DMS79 (cell line): Measurements from ENCODE around the gene KRT86.
A peak's percentile ranks its signal among the peaks of the same experiment; 100 is the strongest.
"Not testable (repeated sequence)": the region's sequence is repeated elsewhere in the genome, so short reads cannot be mapped to it uniquely, and the experiment has no call there.

Source experiments
- DNase-seq: peaks from one replicate; lab custom pipeline; 2025; lab: John Stamatoyannopoulos, UW

Gene KRT86

GRCh38 chr12:52238916-52239646, 35.4 kb upstream of the KRT86 start:
- DNase-seq = no peak

GRCh38 chr12:52239767-52240166, 34.7 kb upstream of the KRT86 start:
- DNase-seq = no peak

DNA sequence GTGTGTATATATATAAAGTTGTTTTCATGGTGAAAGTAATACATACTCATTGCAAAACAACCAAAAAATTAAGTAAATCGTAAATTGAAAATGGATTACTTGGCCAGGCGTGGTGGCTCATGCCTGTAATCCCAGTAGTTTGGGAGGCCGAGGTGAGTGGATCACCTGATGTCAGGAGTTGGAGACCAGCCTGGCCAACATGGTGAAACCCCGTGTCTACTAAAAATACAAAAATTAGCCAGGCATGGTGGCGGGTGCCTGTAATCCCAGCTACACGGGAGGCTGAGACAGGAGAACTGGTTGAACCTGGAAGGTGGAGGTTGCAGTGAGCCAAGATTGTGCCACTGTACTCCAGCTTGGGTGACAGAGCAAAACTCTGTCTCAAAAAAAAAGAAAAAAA, 34.2 kb upstream of the KRT86 start:
- not testable (repeated sequence) for DNase-seq

GRCh38 chr12:52241205-52241842, 33.1 kb upstream of the KRT86 start:
- DNase-seq = no peak

- no peak for DNase-seq
Observed at GRCh38 chr12:52242442-52243258, 31.8 kb upstream of the KRT86 start.

DNA sequence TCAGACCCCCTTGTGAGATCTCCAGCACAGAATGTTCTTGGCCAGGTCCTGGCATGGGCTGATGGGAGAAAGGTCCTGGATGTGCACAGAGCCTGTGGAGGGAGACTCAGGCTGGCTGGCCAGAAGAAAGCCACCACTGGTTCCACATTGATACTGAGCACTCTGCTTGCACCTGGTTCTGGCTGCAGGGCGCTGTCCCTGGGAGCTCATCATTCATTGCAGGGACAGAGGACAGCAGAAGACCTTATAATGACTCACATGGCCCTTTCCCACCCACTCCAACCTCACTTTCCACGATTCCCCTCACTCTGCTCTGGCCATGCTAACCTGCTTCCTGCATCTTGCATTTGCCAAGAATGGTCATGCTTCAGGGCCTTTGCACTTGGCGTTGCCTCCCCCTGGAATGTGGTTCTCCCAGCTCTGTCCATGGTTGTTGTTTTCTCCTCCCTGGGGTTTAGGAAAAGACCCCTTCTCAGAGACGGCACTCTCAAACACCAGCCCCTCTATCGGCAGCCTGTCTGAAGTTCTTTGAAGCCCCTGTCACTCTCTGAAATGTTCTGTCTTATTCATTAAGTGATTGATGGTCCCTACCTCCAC, 31.1 kb upstream of the KRT86 start:
- DNase-seq = peak; percentile 66

GRCh38 chr12:52243856-52244614, 30.4 kb upstream of the KRT86 start:
- peak; percentile 47 for DNase-seq

DNA sequence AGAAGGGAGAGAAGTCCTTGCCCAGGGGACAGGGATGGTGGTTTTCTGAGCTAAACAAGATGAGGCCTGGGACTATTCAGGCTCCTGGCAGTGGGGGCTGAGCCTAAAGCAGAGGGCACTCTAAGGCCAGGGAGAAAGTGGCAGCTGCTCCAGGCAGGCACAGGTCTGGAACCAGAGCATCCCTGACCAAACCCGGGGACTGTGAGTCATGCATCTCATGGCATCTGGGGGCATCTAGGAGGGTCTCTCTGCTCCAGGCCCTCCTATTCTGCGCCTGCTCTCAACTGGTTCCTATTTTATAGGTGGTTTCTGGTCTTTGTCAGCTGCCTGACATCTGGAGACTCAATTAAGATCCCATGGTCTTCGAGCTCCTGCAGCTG, 29.8 kb upstream of the KRT86 start:
- no peak for DNase-seq

DNA sequence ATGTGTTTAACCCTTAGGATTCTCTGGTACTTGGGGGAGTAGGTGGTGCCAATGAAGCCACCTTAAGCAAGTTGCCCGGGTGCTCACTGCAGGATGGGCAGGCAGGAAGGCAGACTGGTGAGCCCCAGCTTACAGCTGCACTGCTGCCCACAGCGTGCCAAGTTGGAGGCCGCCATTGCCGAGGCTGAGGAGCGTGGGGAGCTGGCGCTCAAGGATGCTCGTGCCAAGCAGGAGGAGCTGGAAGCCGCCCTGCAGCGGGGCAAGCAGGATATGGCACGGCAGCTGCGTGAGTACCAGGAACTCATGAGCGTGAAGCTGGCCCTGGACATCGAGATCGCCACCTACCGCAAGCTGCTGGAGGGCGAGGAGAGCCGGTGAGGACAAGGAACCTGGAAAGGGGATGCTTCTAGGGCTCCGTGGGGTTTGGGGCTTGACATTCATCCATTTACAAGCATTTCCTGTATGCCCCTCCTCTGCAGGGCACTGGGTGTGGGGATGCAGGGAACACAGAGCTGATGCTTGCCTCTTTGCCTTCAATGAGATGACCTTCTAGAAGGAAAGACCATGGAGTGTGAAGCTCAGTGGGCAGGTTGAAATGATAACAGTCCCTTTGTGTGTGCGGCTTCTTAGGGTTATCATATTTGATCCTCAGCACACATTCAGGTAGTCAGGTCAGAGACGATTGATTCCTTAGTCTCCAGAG, 29.0 kb upstream of the KRT86 start:
- DNase-seq = no peak

DNA sequence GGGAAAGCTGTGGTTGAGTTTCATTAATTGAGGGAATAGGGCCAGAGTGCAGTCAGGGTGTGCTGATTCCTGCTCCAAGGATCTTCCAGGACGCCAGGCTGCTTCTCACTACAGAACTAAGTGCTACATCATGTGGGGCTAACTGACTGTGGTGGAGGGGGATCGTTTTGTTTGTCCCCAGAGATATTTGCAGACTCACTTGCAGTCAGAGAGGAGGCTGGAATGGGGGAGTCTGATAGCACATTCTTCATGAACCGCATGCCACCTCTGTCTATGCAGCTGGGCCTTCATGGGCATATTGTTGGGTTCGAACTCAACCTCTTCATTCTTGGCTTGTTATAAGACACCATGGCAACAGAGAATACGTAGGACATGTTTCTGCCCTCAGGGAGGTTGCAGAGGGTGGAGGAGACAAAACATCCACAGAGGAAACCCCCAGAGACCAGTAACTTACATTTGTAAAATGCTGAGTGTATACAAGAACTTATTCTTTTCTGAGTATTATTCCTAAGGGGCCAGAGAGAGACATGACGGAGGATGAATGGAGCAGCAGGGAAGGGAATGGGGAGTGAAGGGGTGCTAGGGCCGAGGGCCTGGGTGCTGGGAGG, 28.4 kb upstream of the KRT86 start:
- no peak for DNase-seq

DNA sequence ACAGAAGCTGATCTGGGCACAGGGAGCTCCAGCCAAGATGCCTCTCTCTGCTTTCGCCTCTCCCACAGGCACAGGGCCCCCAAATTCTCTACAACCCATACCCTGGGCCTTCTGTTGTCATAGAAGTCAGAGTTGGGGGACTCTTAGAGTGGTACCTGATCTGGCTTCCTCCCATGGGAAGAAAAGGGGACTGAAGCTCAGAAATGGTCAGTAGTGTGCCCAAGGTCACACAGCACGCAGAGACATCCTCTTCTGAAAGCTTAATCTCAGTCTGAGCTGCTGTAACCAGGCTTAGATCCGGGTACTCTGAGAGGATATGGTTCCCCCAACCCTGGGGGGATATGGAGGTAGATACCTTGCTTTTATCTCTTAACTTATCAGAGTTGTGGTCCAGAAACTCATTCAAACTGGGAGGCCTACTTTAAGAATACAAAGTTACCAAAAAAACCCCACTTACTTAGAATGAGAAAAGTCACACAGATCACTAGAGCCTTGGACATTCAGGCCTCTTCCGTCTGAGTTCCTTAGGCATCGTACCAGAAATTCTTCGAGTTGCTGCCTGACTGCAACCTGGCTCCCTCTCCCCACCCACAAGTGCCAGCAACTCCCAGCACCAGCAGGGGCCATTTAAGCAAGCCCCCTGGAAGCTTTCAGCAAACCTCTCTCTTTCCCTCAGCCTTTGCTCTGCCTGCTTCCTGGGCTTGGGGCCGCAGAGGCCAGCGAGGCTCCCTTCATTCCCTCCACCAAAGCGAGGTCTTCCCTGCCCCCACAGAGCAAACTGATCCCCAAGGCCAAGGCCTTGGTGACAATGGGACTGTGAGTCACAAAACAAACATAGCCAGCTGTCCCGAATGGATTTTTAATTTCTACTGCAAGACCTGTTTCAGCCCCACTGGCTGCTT, 27.5 kb upstream of the KRT86 start:
- DNase-seq = no peak

DNA sequence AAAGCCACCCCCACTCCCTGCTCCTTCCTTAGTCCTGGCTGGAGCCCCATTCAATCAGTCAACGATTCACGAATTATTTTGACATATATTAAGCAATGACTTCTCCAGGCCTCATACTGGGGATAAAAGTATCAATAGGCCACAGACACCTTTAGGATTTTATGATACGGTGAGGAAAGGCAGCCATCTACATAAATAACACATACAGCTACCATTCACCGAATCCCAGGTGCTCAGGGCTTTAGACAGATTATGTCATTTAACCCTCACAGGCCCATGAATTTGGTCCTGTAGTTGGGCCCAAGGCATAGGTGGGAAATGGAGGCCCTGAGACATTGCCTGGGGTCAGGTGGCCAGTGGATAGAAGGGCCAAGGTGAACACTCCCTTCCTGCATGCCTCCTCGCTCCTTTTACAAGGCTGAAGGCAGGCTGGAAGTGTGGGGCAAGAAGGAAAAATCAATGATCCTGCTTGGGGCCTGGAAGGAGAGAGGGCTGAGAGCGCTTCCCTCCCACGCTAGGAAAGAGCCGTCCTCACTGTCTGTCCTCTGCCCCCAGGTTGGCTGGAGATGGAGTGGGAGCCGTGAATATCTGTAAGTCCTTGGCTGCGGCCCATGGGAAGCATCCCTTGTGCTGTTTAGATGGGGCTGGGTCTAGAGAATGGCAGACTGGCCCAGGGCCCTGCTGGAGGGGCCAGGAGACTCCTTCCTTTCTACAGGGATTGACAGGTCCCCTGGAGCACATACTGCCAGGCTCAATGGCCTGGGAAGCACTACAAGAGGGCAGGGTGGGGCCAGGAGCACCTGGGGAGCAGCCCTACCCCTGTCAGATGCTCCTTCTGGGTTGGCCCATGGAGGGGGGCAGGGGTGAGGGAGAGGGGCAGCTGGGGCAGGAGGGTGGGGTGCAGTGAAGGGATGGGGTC, 26.6 kb upstream of the KRT86 start:
- no peak for DNase-seq

- DNase-seq = no peak
Observed at GRCh38 chr12:52248541-52249461, 25.6 kb upstream of the KRT86 start.

GRCh38 chr12:52249511-52250047, 24.9 kb upstream of the KRT86 start:
- DNase-seq = no peak

- DNase-seq = no peak
Observed at GRCh38 chr12:52250048-52250990, 24.1 kb upstream of the KRT86 start.
